ENCODE results near the gene CLBA1.
"Not testable (repeated sequence)": the region's sequence is repeated elsewhere in the genome, so short reads cannot be mapped to it uniquely, and the experiment has no call there.

CLBA1 gene

GRCh38 chr14:104985675-104986486, at the start of gene CLBA1:
Gene CLBA1, plus strand, starts transcription at chr14:104985788. Its CDS starts 644 bp downstream, at chr14:104986432.
- DNase-seq (ENCODE audit: low spot score): peak; percentile 98

- DNase-seq (ENCODE audit: low spot score): no peak
Measured at GRCh38 chr14:104935955-104936354, 49.6 kb upstream of the CLBA1 start.

- DNase-seq (ENCODE audit: low spot score): no peak
Measured at GRCh38 chr14:104936361-104937155, 49.0 kb upstream of the CLBA1 start.

GRCh38 chr14:104937161-104937560, 48.4 kb upstream of the CLBA1 start:
- DNase-seq (ENCODE audit: low spot score): no peak

- DNase-seq (ENCODE audit: low spot score): no peak
Measured at GRCh38 chr14:104937694-104938365, 47.8 kb upstream of the CLBA1 start.

- DNase-seq (ENCODE audit: low spot score): no peak
Measured at GRCh38 chr14:104938436-104938835, 47.2 kb upstream of the CLBA1 start.

GRCh38 chr14:104938960-104939359, 46.6 kb upstream of the CLBA1 start:
- DNase-seq (ENCODE audit: low spot score): no peak

GRCh38 chr14:104939666-104940410, 45.8 kb upstream of the CLBA1 start:
- DNase-seq (ENCODE audit: low spot score): no peak

GRCh38 chr14:104940526-104941150, 45.0 kb upstream of the CLBA1 start:
- DNase-seq (ENCODE audit: low spot score): no peak

- DNase-seq (ENCODE audit: low spot score): no peak
Measured at GRCh38 chr14:104941508-104942365, 43.9 kb upstream of the CLBA1 start.

GRCh38 chr14:104942586-104942985, 43.0 kb upstream of the CLBA1 start:
- no peak for DNase-seq (ENCODE audit: low spot score)

- DNase-seq (ENCODE audit: low spot score): not testable (repeated sequence)
Measured at GRCh38 chr14:104943216-104944015, 42.2 kb upstream of the CLBA1 start.

GRCh38 chr14:104944016-104944308, 41.6 kb upstream of the CLBA1 start:
- not testable (repeated sequence) for DNase-seq (ENCODE audit: low spot score)

GRCh38 chr14:104944436-104945205, 41.0 kb upstream of the CLBA1 start:
- DNase-seq (ENCODE audit: low spot score): not testable (repeated sequence)

- not testable (repeated sequence) for DNase-seq (ENCODE audit: low spot score)
Measured at GRCh38 chr14:104945266-104945665, 40.3 kb upstream of the CLBA1 start.

GRCh38 chr14:104945986-104946965, 39.3 kb upstream of the CLBA1 start:
- not testable (repeated sequence) for DNase-seq (ENCODE audit: low spot score)

- not testable (repeated sequence) for DNase-seq (ENCODE audit: low spot score)
Measured at GRCh38 chr14:104947201-104947600, 38.4 kb upstream of the CLBA1 start.

Data from COLO829 (cell line).